Vagina (tissue), 2 donors: ENCODE data around the gene ZNF175. TPM values are rescaled to one million over a fixed set of nuclear protein-coding genes. Genes with fewer than 3 reads are reported as not detected.

Experiments used
- DNase-seq, 2 donors: peaks; one replicate each; pipeline ENCODE4 v3.0.0-alpha.2; 2017; ENCODE audit errors: extremely low spot score in 2 of 2
- H3K27ac ChIP-seq: fragments of 200-600 bp; sonication (generic); one replicate; pipeline ENCODE4 v1.5.1; 2019
- H3K27me3 ChIP-seq: fragments of 200-600 bp; sonication (generic); one replicate; pipeline ENCODE4 v1.5.1; 2019
- H3K36me3 ChIP-seq, 2 donors: fragments of 200-600 bp; sonication (generic); one replicate each; pipeline ENCODE4 v1.5.1; 2017 to 2019
- H3K4me1 ChIP-seq: fragments of 200-600 bp; sonication (generic); one replicate; pipeline ENCODE4 v1.5.1; 2019
- H3K4me3 ChIP-seq, 2 donors: fragments of 200-600 bp; sonication (generic); 1 replicate in 1 of 2; 2 replicates in 1 of 2; pipeline ENCODE4 v1.5.1; 2016 to 2019
- H3K9me3 ChIP-seq: fragments of 200-600 bp; sonication (generic); one replicate; pipeline ENCODE4 v1.5.1; 2019
- CTCF ChIP-seq, 3 experiments: fragments of 450-650 bp in 2 of 3; fragments of 200-600 bp in 1 of 3; sonication (generic) in 1 of 3; IDR thresholded peaks; one replicate each; pipeline ENCODE4 v1.5.1; 2017 to 2019; ENCODE audit warnings: antibody characterized with exemption in 3 of 3, mild to moderate bottlenecking in 2 of 3, moderate library complexity in 2 of 3
- POLR2A ChIP-seq, 2 donors: fragments of 450-650 bp; IDR thresholded peaks; one replicate each; pipeline ENCODE4 v1.6.1; 2017; ENCODE audit warnings: antibody characterized with exemption in 2 of 2, mild to moderate bottlenecking in 2 of 2, moderate library complexity in 2 of 2
- POLR2AphosphoS5 ChIP-seq, 2 donors: sonication (generic); formaldehyde crosslinking; IDR thresholded peaks; one replicate each; pipeline ENCODE4 v1.9.0; 2017; ENCODE audit warnings: antibody characterized with exemption in 2 of 2, mild to moderate bottlenecking in 2 of 2, low read depth in 1 of 2; ENCODE audit not compliant: insufficient read depth in 1 of 2
- intact Hi-C: fragments of 100-400 bp; cut with DNase I; formaldehyde crosslinking; loops from one replicate; pipeline ENCODE4 v1.15.1; 2023
- total RNA-seq: library from RNA; depleted of rRNA; stranded (reverse); fragments of >200 nt; gene quantifications from one replicate; pipeline ENCODE4 v1.2.3, GENCODE V29; 2016

Gene ZNF175
- total RNA-seq, 1 donor from 2014 or later = 8.1 TPM

- DNase-seq = no peak
- no peaks in the 10 kb centered on the region for H3K36me3 ChIP-seq
- no peak overlapping the region for H3K27ac ChIP-seq
- H3K4me3 ChIP-seq = no peak overlapping the region
- intact Hi-C loops = no loop called here
- H3K27me3 ChIP-seq = no peaks in the 10 kb centered on the region
- TF ChIP-seq POLR2AphosphoS5 (IDR thresholded peaks at IDR 0.05; ENCODE audit: insufficient read depth in 1 of 2, low read depth in 1 of 2) (no peak), POLR2A (IDR thresholded peaks at IDR 0.05) (no peak), CTCF (IDR thresholded peaks at IDR 0.05) (no peak)
- H3K9me3 ChIP-seq = no peaks in the 10 kb centered on the region
- H3K4me1 ChIP-seq = no peaks in the 10 kb centered on the region
Observed at GRCh38 chr19:51549533-51550324, 21.4 kb upstream of the ZNF175 start.

GRCh38 chr19:51550848-51551672, 20.0 kb upstream of the ZNF175 start:
- intact Hi-C loops = no loop called here
- H3K4me1 ChIP-seq = no peaks in the 10 kb centered on the region
- TF ChIP-seq CTCF (IDR thresholded peaks at IDR 0.05) (no peak), POLR2A (IDR thresholded peaks at IDR 0.05) (no peak), POLR2AphosphoS5 (IDR thresholded peaks at IDR 0.05; ENCODE audit: insufficient read depth in 1 of 2, low read depth in 1 of 2) (no peak)
- H3K4me3 ChIP-seq = no peak overlapping the region
- H3K36me3 ChIP-seq = no peaks in the 10 kb centered on the region
- no peak for DNase-seq
- no peaks in the 10 kb centered on the region for H3K27me3 ChIP-seq
- H3K9me3 ChIP-seq = no peaks in the 10 kb centered on the region
- no peak overlapping the region for H3K27ac ChIP-seq

- no peaks in the 10 kb centered on the region for H3K27me3 ChIP-seq
- H3K9me3 ChIP-seq = no peaks in the 10 kb centered on the region
- DNase-seq = no peak
- intact Hi-C loops = no loop called here
- TF ChIP-seq POLR2AphosphoS5 (IDR thresholded peaks at IDR 0.05; ENCODE audit: insufficient read depth in 1 of 2, low read depth in 1 of 2) (no peak), CTCF (IDR thresholded peaks at IDR 0.05) (no peak), POLR2A (IDR thresholded peaks at IDR 0.05) (no peak)
- H3K4me3 ChIP-seq = no peak overlapping the region
- no peaks in the 10 kb centered on the region for H3K36me3 ChIP-seq
- H3K4me1 ChIP-seq = no peaks in the 10 kb centered on the region
- no peak overlapping the region for H3K27ac ChIP-seq
Observed at GRCh38 chr19:51551673-51552432, 19.2 kb upstream of the ZNF175 start.

GRCh38 chr19:51552608-51552995, 18.5 kb upstream of the ZNF175 start:
- H3K36me3 ChIP-seq = no peaks in the 10 kb centered on the region
- intact Hi-C loops = no loop called here
- no peak overlapping the region for H3K4me3 ChIP-seq
- TF ChIP-seq POLR2AphosphoS5 (IDR thresholded peaks at IDR 0.05; ENCODE audit: insufficient read depth in 1 of 2, low read depth in 1 of 2) = no peak
- H3K9me3 ChIP-seq = no peaks in the 10 kb centered on the region
- DNase-seq = no peak
- no peak overlapping the region for H3K27ac ChIP-seq
- no peaks in the 10 kb centered on the region for H3K27me3 ChIP-seq
- H3K4me1 ChIP-seq = no peaks in the 10 kb centered on the region

GRCh38 chr19:51552996-51553725, 17.9 kb upstream of the ZNF175 start:
- no peak overlapping the region for H3K27ac ChIP-seq
- H3K4me3 ChIP-seq = no peak overlapping the region
- intact Hi-C loops = no loop called here
- H3K4me1 ChIP-seq = no peaks in the 10 kb centered on the region
- TF ChIP-seq CTCF (IDR thresholded peaks at IDR 0.05) = no peak
- no peaks in the 10 kb centered on the region for H3K36me3 ChIP-seq
- H3K27me3 ChIP-seq = no peaks in the 10 kb centered on the region
- DNase-seq = no peak
- no peaks in the 10 kb centered on the region for H3K9me3 ChIP-seq
